GM18499 (cell line): ENCODE measurements around the gene KIFAP3.
"Not testable (repeated sequence)": the region's sequence is repeated elsewhere in the genome, so short reads cannot be mapped to it uniquely, and the experiment has no call there.

Source experiments
- ATAC-seq: cut with Tn5 transposase; IDR thresholded peaks from one replicate; pipeline ENCODE4 v1.9.1; 2021; ENCODE audit warnings: moderate number of reproducible peaks; ENCODE audit not compliant: insufficient read depth, unreplicated experiment

The KIFAP3 gene

DNA sequence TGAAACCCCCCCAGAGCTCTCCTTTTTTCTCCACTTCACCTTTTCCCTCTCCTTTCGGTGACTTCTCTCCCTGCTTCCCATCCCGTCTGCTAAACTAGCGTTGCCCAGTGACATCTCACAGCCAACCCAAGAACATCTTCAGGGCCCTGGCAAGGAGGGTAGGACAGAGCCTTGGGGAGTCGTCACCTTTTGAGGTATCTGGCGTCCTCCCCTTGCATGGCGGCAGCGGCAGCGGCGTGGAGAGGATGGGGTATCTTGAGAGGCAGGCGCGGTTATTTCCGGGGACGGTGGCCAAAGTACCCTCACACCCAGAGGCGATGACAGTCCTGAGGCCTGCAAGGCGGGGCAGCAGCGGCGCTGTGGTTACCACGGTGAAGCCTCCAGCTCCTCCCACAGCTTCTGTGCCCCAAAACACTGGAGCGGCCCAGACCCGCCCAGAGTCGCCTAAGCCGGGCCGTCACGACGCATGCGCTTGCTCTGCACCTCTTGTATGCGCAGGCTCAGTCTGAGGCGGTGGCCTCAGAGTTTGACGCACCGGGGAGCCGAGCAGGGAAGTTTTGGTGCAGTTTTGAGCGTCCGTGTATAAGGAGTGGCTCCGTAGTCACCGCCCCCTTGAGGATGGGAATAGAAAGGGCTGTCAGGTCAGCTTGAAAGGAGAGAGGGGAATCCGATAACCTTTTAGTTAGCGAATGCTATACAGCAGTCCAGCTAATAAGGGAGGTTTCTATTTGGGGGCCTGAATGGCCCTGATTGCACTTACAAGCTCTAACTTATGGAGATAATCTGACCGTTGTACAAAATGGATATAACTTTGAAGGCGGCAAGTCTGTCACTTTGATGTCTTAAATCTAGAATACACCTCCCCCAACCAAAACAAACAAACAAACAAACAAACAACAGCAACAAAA, at the start of gene KIFAP3:
KIFAP3 (minus strand) TSS at position 446 of the 908 bp plus-strand sequence; CDS start at position 218, 228 bp downstream.
- peak; percentile 94 for ATAC-seq

DNA sequence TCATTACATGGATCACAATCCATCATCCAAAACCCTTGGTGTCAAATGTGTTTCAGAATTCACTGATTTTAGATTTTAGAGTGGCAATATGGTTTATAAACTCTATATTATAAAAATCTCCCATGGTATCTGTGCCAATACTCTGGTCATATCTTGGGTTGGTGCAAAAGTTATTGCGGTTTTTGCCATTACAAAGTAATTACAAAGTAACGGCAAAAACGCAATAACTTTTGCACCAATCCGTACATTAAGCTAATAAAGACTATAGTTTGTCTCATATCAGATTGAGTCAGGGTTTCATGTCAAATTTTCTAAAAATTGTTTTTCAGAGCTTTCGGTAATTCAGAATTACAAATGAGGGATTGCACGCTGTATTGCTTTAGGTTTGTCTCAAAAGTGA, 47.9 kb upstream of the KIFAP3 start:
- no peak for ATAC-seq

DNA sequence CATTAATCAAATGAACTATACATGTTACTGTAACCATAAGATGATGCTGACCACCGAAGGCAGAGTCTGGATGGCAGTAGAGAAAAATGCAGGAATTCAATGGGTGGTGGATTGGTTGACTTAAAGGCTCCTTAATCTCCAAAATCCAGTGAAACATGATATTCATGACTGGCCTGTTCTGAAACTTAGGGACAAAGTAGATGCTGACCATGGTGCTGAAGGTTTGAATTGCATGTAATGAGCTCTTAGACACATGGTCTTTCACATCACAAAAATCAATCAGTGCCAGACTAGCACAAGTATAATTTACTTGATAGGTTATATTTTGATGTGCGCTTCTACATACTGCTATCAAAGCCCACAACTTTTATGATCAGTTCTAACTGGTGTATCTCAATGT, 40.4 kb upstream of the KIFAP3 start:
- no peak for ATAC-seq

DNA sequence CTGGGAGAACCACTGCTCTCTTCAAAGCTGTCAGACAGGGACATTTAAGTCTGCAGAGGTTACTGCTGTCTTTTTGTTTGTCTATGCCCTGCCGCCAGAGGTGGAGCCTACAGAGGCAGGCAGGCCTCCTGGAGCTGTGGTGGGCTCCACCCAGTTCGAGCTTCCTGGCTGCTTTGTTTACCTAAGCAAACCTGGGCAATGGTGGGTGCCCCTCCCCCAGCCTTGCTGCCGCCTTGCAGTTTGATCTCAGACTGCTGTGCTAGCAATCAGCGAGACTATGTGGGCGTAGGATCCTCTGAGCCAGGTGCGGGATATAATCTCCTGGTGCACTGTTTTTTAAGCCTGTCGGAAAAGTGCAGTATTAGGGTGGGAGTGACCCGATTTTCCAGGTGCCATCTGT, 38.6 kb upstream of the KIFAP3 start:
- ATAC-seq: not testable (repeated sequence)

DNA sequence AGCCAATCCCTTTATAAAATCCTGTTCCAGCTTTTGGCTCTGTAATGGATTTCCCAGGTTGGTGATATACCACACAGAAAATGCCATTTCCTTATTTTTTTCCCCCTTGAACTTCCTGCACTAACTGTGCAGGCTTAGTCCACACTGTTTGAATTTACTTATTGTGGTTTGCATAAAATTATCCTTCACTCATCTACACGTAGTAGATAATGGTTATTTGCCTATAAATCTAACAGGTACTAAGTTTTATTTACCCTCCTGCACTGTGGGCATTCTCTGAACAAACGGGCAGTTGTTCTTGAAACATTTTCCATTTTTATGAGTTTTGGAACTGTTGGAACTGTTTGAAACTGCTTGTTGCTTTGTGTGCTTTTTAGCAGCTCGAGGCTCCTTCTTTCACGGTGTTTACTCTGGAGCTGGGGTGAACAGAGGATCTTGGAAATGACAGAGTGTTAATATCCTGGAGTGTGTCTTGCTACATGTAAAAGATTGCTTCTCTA, 23.0 kb upstream of the KIFAP3 start:
- no peak for ATAC-seq

DNA sequence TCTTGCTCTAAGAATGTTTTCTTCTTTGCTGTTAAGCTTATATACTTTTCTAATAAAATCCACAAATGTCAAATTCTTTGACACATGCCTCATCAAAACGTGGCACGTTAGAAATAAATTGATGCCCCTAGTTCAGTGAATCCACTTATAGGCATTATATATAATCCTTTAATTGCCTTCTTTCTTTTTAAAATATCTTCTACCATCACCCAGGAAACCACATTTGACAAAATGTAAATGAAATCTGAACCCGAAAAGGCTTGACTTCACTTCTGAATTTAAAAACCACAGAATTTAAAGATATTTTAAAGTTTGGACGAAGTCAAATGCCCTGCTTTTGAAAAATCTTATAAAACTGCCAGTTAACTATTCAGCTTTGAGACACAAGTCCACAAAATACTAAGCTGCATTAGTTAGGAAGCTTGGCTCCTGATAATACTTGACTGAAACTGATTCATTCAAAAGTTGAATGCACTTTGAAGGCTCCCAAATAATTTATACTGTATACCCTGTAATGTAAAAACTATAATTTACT, 22.4 kb upstream of the KIFAP3 start:
- ATAC-seq: no peak

DNA sequence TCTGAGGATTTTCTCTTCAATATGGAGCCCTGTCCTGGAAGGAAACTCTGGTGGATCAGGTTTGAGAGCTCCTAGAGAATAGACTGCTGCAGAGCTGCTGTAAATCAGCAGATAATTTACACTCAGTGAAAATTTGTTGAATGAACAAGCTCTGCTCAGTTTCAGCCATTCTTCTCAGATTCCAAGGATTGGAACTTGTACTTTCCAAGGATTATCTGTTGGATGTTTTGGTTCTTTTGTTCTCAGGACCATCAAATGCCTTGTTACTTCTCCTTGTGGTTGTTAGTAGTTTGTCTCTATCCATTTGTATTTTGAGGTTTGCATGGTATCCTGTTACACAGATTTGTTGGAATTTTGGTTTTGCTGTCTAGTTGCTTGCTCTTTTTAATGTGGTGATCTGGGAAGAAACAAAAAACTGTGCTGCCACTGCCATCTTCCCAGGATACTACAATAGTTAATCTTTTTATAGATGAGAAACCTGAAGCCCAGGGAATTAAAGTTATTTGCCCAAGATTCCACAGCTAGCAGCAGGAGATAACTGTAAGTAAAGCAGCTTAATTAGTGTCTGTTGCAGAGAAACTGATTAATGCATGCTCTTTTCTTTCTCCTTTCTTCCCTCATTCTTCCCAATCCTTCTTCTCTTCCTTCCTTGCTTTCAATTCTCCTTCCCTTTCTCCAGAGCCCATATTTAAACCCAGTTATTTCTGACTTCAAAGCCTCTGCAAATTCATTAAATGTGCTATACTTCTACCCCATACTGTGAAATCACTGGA, 21.7 kb upstream of the KIFAP3 start:
- ATAC-seq: no peak

DNA sequence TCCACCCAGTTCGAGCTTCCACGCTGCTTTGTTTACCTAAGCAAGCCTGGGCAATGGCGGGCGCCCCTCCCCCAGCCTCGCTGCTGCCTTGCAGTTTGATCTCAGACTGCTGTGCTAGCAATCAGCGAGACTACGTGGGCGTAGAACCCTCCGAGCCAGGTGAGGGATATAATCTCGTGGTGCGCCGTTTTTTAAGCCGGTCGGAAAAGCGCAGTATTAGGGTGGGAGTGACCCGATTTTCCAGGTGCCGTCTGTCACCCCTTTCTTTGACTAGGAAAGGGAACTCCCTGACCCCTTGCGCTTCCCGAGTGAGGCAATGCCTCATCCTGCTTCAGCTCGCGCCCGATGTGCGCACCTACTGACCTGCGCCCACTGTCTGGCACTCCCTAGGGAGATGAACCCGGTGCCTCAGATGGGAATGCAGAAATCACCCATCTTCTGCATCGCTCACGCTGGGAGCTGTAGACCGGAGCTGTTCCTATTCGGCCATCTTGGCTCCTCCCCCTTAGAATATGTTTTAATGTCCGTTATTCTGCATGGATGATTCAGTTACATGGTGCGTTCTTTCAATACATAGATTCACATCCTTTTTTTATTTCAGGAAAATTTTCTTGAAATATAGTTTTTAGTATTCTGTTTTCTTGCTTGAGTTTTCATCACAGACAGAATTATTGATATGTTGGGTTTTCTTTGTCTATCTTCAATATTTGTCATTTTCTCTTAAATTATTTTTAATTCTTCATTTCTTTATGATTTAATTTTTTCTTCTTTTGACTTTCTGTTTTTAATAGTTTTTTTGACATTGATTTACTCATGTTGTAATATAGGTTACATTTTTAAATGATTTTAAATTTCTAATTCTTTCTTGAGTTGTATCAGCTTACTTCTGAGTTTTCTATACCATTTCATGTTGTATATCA, 20.5 kb upstream of the KIFAP3 start:
- ATAC-seq: not testable (repeated sequence)

DNA sequence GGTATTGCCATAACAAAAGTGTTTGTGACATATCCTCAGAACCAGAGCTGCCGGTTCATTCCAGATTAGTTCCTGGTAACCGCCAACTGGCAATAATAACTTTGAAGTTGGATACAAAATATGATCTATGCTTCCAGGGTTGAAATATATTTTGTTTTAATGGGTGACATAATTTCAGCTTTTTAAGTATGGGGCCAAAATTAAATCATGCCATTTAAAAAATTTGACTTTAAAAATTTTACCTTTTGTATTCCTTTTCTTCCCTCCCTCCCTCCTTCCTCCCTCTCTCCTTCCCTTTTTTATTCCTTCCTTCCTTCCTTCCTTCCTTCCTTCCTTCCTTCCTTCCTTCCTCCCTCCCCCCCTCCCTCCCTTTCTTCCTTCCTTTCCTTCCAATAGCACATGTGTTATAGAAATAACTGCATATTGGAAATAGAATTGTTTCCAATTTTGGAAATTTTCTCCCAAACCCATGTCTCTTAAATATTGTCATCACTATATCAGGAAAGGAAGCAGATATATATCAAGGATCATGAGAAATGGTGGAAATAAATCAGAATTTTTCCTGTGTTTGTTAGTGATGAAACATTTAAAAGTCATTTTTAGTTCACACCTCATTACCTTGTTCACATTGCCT, 12.0 kb upstream of the KIFAP3 start:
- ATAC-seq: no peak

DNA sequence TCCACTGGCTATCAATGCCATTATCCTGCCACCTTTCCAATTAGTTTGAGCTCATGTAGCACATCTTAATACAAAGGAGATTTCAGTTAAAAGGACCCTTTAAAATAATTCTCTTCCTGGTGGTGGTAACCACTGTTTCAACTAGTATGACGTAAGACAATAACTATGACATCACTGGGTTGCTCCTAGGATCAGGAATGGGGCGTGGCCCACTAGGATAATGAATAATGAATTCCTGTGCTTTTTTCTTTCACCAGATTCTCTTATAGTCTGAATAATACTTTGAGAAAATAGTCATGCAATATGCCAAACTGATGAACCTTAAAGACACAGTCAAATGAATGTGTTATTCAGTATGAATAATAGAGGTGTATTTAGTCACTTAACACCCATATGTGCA, 10.6 kb upstream of the KIFAP3 start:
- ATAC-seq: no peak

DNA sequence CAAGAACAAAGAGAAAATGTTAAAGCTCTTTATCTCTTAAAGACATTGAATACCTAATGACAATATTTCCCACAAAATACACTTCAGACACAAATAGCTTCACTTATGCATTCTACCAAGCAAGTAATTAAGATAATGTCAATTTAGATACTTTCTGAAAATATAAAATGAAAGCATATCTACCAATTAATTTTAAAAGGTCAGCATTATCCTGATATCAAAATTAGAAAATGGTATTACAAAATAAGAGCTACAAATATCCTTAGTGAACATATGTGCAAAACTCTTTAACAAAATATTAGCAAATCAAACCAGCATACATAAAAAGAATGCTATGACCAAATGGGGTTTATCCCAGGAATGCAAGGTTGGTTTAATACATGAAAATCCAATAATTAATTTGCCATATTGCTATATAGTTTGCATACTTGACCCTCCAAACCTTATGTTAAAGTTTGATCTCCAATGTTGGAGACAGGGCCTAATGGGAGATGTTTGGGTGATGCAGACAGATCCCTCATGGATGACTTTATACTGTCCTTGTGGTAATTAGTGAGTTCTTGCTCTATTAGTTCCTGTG, 4.2 kb upstream of the KIFAP3 start:
- no peak for ATAC-seq

DNA sequence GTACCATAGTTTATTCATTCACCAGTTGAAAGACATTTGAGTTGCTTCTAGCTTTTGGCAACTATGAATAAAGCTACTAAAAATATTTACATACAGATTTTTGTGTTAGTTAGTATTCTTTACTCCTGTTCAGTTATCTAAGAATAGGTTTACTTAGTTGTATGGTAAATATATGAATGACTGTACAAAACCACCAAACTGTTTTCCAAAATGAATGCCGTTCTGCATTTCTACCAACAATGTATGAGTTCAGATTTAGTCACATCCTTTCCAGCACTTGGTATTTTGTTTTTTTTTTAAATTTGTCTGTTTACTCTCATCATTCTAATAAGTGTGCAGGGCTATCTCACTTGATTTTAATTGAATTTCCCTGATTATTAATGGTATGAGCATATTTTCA, 3.4 kb upstream of the KIFAP3 start:
- no peak for ATAC-seq

DNA sequence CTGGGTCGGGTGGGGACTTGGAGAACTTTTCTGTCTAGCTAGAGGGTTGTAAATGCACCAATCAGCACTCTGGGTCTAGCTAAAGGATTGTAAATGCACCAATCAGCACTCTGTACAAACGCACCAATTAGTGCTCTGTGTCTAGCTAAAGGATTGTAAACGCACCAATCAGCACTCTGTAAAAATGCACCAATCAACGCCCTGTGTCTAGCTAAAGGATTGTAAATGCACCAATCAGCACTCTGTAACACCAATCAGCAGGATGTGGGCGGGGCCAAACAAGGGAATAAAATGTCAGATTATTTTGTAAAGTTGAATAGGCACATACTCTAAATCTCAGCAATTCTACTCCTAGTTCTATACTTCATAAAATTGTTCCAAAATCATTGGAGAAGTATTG, 2.5 kb upstream of the KIFAP3 start:
- ATAC-seq: not testable (repeated sequence)

DNA sequence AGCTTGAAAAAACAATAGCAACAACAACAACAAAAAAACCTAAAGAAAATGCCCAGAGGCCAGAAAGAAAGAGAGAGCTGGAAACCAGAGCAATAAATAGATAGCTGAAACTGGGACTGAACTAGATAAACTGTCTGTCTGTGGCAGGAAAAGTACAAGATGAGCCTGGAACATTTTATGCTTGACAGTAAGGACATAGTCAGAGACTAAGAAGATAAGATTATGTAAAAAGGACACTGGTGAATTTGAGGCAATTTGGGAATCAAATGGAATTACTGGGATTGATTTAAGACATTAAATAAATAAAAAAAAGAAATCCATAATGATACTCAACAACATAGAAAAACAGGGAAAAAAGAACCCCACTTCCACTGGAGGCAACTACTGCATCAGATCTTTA, 1.7 kb upstream of the KIFAP3 start:
- ATAC-seq: no peak

DNA sequence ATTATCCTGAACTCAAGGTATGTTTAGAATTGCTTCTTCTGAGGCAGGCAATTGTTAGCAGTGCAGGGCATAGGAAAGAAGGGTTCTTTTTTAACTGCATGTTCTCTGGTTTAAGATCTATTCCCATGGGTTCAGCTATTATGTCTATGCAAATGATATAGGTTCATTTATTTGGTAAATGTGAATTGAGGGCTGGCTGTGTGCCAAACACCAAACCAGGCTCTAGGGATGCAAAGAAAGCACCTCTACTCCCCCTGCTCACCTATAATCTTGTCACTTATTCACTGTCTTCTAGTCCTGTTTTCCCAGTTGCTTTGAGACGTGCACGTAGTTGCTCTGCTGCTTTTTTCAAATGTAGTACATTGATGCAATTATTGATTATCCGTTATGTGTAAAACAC, 691 bp upstream of the KIFAP3 start:
- ATAC-seq: no peak

DNA sequence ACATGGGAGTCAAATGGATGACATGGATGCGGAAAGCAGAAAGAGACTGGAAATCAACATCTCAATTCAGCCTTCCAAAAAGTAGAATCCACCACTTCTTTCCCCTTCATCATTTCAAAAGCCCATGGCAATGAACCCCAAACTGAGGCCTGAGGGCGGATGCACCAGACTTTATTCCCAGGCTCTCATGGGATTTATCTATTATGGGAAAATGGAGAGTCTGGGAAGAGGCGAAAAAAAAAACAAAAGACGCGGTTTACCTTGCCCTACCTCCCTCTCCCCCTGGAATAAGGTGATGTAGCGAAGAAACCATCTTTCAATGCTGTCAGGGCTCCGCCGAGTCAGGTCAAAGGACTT, 624 bp downstream of the KIFAP3 start:
- ATAC-seq: no peak

DNA sequence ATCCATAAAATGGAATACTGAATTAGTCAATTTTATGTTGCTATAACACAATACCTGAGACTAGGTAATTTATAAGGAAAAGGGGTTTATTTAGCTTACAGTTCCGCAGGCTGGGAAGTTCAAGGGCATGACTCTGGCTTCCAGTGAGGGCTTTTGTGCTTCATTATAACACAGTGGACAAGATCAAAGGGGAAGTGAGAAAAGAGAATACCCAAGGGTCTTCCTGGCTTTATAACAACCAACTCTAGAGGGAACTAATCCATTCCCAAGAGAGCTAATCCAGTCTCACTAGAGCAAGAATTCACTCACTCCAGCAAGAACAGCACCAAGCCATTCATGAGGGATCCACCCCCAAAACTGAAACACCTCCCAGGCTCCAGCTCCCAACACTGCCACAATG, 3.1 kb downstream of the KIFAP3 start:
- no peak for ATAC-seq

DNA sequence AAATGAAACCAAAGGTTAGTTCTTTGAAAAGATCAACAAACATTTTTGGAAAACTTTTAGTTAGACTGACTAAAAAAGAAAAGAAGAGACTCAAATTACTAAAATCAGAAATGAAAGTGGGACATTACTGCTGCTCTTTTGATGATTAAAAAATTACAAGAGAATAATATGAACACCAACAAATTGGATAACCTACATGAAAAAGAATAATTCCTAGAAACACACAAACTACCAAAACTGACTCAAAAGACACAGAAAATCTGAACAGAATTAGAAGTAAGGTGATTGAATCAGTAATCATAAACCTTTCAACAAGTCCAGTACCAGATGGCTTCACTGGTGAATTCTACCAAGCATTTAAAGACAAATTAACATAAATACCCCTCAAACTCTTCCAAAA, 5.6 kb downstream of the KIFAP3 start:
- ATAC-seq: no peak

DNA sequence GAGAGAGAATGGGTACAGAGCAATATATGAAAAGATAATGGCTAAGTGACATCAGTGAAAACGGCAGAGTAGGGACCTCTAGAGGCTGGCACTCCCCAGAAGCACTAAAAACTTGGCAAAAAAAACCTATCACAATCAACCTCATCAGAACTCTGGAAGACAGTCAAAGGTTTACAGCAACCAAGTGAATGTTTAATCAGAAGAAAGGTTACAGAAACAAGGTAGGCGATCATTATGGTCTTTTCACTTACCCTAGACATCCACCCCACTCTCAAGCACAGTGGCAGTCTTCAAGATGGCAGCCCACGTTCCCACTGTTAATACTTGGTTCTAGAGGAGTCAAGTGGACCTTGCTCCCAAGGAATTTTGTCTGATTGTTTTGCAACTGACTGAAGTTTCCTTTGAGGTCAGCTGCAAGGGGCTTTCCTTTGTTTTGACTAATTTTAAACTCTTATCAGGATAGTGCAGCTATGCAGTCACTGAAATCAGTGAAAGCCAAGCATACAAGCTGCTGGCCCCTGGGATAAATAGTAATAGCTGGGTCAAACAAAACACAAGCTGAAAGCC, 7.2 kb downstream of the KIFAP3 start:
- no peak for ATAC-seq
